ENCODE measurements around the gene ILKAP.

The ILKAP gene

GRCh38 chr2:238225911-238226697, 22.6 kb upstream of the ILKAP start:
- Histone ChIP-seq H3K27ac (ENCODE audit: low read depth, low read length) (no peak overlapping the region), H3K4me3 (ENCODE audit: low read depth in 1 of 2, low read length in 2 of 2) (no peak overlapping the region), H3K27me3 (ENCODE audit: control insufficient read depth in 1 of 2, insufficient read depth in 2 of 2, low read length in 2 of 2) (peaks cover 0 to 6% of the 10 kb centered on the region in 2 donors), H3K36me3 (ENCODE audit: control insufficient read depth in 1 of 2, insufficient read depth in 2 of 2, low read length in 2 of 2) (no peaks in the 10 kb centered on the region), H3K9me3 (ENCODE audit: control insufficient read depth in 1 of 2, low read length in 2 of 2) (no peaks in the 10 kb centered on the region), H3K4me1 (ENCODE audit: control insufficient read depth in 1 of 2, insufficient read depth in 2 of 2, low read length in 2 of 2) (no peaks in the 10 kb centered on the region), H3K9ac (ENCODE audit: low read depth in 1 of 2, low read length in 2 of 2) (no peak overlapping the region)

GRCh38 chr2:238225121-238225520, 21.6 kb upstream of the ILKAP start:
- Histone ChIP-seq H3K9me3 (ENCODE audit: control insufficient read depth in 1 of 2, low read length in 2 of 2) (no peaks in the 10 kb centered on the region), H3K4me3 (ENCODE audit: low read depth in 1 of 2, low read length in 2 of 2) (no peak overlapping the region), H3K36me3 (ENCODE audit: control insufficient read depth in 1 of 2, insufficient read depth in 2 of 2, low read length in 2 of 2) (no peaks in the 10 kb centered on the region), H3K27me3 (ENCODE audit: control insufficient read depth in 1 of 2, insufficient read depth in 2 of 2, low read length in 2 of 2) (no peaks in the 10 kb centered on the region), H3K4me1 (ENCODE audit: control insufficient read depth in 1 of 2, insufficient read depth in 2 of 2, low read length in 2 of 2) (no peaks in the 10 kb centered on the region), H3K9ac (ENCODE audit: low read depth in 1 of 2, low read length in 2 of 2) (no peak overlapping the region), H3K27ac (ENCODE audit: low read depth, low read length) (no peak overlapping the region)

- H3K36me3 ChIP-seq (ENCODE audit: control insufficient read depth in 1 of 2, insufficient read depth in 2 of 2, low read length in 2 of 2): no peaks in the 10 kb centered on the region
- H3K9me3 ChIP-seq (ENCODE audit: control insufficient read depth in 1 of 2, low read length in 2 of 2): no peaks in the 10 kb centered on the region
- no peaks in the 10 kb centered on the region for H3K4me1 ChIP-seq (ENCODE audit: control insufficient read depth in 1 of 2, insufficient read depth in 2 of 2, low read length in 2 of 2)
- no peak overlapping the region for H3K9ac ChIP-seq (ENCODE audit: low read depth in 1 of 2, low read length in 2 of 2)
- no peak overlapping the region for H3K4me3 ChIP-seq (ENCODE audit: low read depth in 1 of 2, low read length in 2 of 2)
- no peak overlapping the region for H3K27ac ChIP-seq (ENCODE audit: low read depth, low read length)
- H3K27me3 ChIP-seq (ENCODE audit: control insufficient read depth in 1 of 2, insufficient read depth in 2 of 2, low read length in 2 of 2): no peaks in the 10 kb centered on the region
These were observed 21.0 kb upstream of the ILKAP start for GRCh38 chr2:238224356-238225035.

GRCh38 chr2:238220892-238221521, 17.5 kb upstream of the ILKAP start:
- Histone ChIP-seq H3K9ac (ENCODE audit: low read depth in 1 of 2, low read length in 2 of 2) (no peak overlapping the region), H3K36me3 (ENCODE audit: control insufficient read depth in 1 of 2, insufficient read depth in 2 of 2, low read length in 2 of 2) (no peaks in the 10 kb centered on the region), H3K9me3 (ENCODE audit: control insufficient read depth in 1 of 2, low read length in 2 of 2) (no peaks in the 10 kb centered on the region), H3K4me1 (ENCODE audit: control insufficient read depth in 1 of 2, insufficient read depth in 2 of 2, low read length in 2 of 2) (peaks cover 0 to 5% of the 10 kb centered on the region in 2 donors), H3K4me3 (ENCODE audit: low read depth in 1 of 2, low read length in 2 of 2) (no peak overlapping the region), H3K27me3 (ENCODE audit: control insufficient read depth in 1 of 2, insufficient read depth in 2 of 2, low read length in 2 of 2) (no peaks in the 10 kb centered on the region), H3K27ac (ENCODE audit: low read depth, low read length) (no peak overlapping the region)

GRCh38 chr2:238220274-238220891, 16.9 kb upstream of the ILKAP start:
- Histone ChIP-seq H3K27ac (ENCODE audit: low read depth, low read length) (no peak overlapping the region), H3K4me3 (ENCODE audit: low read depth in 1 of 2, low read length in 2 of 2) (no peak overlapping the region), H3K4me1 (ENCODE audit: control insufficient read depth in 1 of 2, insufficient read depth in 2 of 2, low read length in 2 of 2) (peaks cover 0 to 5% of the 10 kb centered on the region in 2 donors), H3K9me3 (ENCODE audit: control insufficient read depth in 1 of 2, low read length in 2 of 2) (no peaks in the 10 kb centered on the region), H3K36me3 (ENCODE audit: control insufficient read depth in 1 of 2, insufficient read depth in 2 of 2, low read length in 2 of 2) (no peaks in the 10 kb centered on the region), H3K9ac (ENCODE audit: low read depth in 1 of 2, low read length in 2 of 2) (no peak overlapping the region), H3K27me3 (ENCODE audit: control insufficient read depth in 1 of 2, insufficient read depth in 2 of 2, low read length in 2 of 2) (peaks cover 0 to 5% of the 10 kb centered on the region in 2 donors)

- no peaks in the 10 kb centered on the region for H3K9me3 ChIP-seq (ENCODE audit: control insufficient read depth in 1 of 2, low read length in 2 of 2)
- peaks cover 0 to 5% of the 10 kb centered on the region in 2 donors for H3K4me1 ChIP-seq (ENCODE audit: control insufficient read depth in 1 of 2, insufficient read depth in 2 of 2, low read length in 2 of 2)
- peaks cover 0 to 5% of the 10 kb centered on the region in 2 donors for H3K27me3 ChIP-seq (ENCODE audit: control insufficient read depth in 1 of 2, insufficient read depth in 2 of 2, low read length in 2 of 2)
- no peak overlapping the region for H3K4me3 ChIP-seq (ENCODE audit: low read depth in 1 of 2, low read length in 2 of 2)
- H3K36me3 ChIP-seq (ENCODE audit: control insufficient read depth in 1 of 2, insufficient read depth in 2 of 2, low read length in 2 of 2): no peaks in the 10 kb centered on the region
- H3K27ac ChIP-seq (ENCODE audit: low read depth, low read length): no peak overlapping the region
- no peak overlapping the region for H3K9ac ChIP-seq (ENCODE audit: low read depth in 1 of 2, low read length in 2 of 2)
These were observed 13.2 kb upstream of the ILKAP start for GRCh38 chr2:238216651-238217184.

GRCh38 chr2:238207006-238207405, 3.5 kb upstream of the ILKAP start:
- Histone ChIP-seq H3K9ac (ENCODE audit: low read depth in 1 of 2, low read length in 2 of 2) (no peak overlapping the region), H3K27me3 (ENCODE audit: control insufficient read depth in 1 of 2, insufficient read depth in 2 of 2, low read length in 2 of 2) (peaks cover 0 to 9% of the 10 kb centered on the region in 2 donors), H3K4me1 (ENCODE audit: control insufficient read depth in 1 of 2, insufficient read depth in 2 of 2, low read length in 2 of 2) (peaks cover 10 to 11% of the 10 kb centered on the region in 2 donors), H3K4me3 (ENCODE audit: low read depth in 1 of 2, low read length in 2 of 2) (no peak overlapping the region), H3K36me3 (ENCODE audit: control insufficient read depth in 1 of 2, insufficient read depth in 2 of 2, low read length in 2 of 2) (no peaks in the 10 kb centered on the region), H3K27ac (ENCODE audit: low read depth, low read length) (no peak overlapping the region), H3K9me3 (ENCODE audit: control insufficient read depth in 1 of 2, low read length in 2 of 2) (no peaks in the 10 kb centered on the region)

- no peaks in the 10 kb centered on the region for H3K27me3 ChIP-seq (ENCODE audit: control insufficient read depth in 1 of 2, insufficient read depth in 2 of 2, low read length in 2 of 2)
- peak overlapping the region; percentile 55 to 78 for H3K9ac ChIP-seq (ENCODE audit: low read depth in 1 of 2, low read length in 2 of 2)
- H3K9me3 ChIP-seq (ENCODE audit: control insufficient read depth in 1 of 2, low read length in 2 of 2): no peaks in the 10 kb centered on the region
- no peaks in the 10 kb centered on the region for H3K36me3 ChIP-seq (ENCODE audit: control insufficient read depth in 1 of 2, insufficient read depth in 2 of 2, low read length in 2 of 2)
- peak overlapping the region; percentile 63 for H3K27ac ChIP-seq (ENCODE audit: low read depth, low read length)
- peaks cover 24 to 27% of the 10 kb centered on the region in 2 donors for H3K4me1 ChIP-seq (ENCODE audit: control insufficient read depth in 1 of 2, insufficient read depth in 2 of 2, low read length in 2 of 2)
- peak overlapping the region; percentile 58 to 73 for H3K4me3 ChIP-seq (ENCODE audit: low read depth in 1 of 2, low read length in 2 of 2)
These were observed 633 bp upstream of the ILKAP start for GRCh38 chr2:238203973-238204683.

GRCh38 chr2:238202326-238203093, 985 bp downstream of the ILKAP start:
- Histone ChIP-seq H3K9ac (ENCODE audit: low read depth in 1 of 2, low read length in 2 of 2) (peak overlapping the region; percentile 65 to 70), H3K9me3 (ENCODE audit: control insufficient read depth in 1 of 2, low read length in 2 of 2) (no peaks in the 10 kb centered on the region), H3K36me3 (ENCODE audit: control insufficient read depth in 1 of 2, insufficient read depth in 2 of 2, low read length in 2 of 2) (no peaks in the 10 kb centered on the region), H3K4me3 (ENCODE audit: low read depth in 1 of 2, low read length in 2 of 2) (peak overlapping the region; percentile 77 to 82), H3K4me1 (ENCODE audit: control insufficient read depth in 1 of 2, insufficient read depth in 2 of 2, low read length in 2 of 2) (peaks cover 27 to 31% of the 10 kb centered on the region in 2 donors), H3K27me3 (ENCODE audit: control insufficient read depth in 1 of 2, insufficient read depth in 2 of 2, low read length in 2 of 2) (no peaks in the 10 kb centered on the region), H3K27ac (ENCODE audit: low read depth, low read length) (peak overlapping the region; percentile 76)
